ENCODE data around the gene PRRX2. TPM values are rescaled to one million over a fixed set of nuclear protein-coding genes. Genes with fewer than 3 reads are reported as not detected.

PRRX2 gene
- total and polyA plus RNA-seq, 2 experiments from 2014 or later = 5.8 to 8.3 TPM

DNA sequence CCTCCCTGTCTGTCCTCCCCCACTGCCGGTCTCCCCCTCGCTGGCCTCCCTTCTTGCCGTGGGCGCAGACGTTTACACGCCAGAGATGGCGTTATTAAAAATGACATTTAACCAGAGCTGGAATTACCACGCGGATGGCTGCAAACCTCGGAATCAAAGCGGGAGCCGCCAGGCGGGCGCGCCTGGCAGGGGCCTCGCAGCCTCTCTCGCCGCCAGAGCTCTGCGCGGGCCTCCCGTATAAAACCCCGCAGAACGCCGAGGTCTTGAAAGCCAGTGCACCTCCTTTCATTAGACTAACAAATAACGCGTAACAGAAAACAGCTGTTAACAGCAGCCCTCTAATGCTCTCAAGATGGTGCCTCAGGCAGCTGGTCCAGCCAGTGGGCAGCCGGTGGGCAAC is 10.2 kb downstream of the PRRX2 start (continued):
- TF ChIP-seq, protein P1, sequence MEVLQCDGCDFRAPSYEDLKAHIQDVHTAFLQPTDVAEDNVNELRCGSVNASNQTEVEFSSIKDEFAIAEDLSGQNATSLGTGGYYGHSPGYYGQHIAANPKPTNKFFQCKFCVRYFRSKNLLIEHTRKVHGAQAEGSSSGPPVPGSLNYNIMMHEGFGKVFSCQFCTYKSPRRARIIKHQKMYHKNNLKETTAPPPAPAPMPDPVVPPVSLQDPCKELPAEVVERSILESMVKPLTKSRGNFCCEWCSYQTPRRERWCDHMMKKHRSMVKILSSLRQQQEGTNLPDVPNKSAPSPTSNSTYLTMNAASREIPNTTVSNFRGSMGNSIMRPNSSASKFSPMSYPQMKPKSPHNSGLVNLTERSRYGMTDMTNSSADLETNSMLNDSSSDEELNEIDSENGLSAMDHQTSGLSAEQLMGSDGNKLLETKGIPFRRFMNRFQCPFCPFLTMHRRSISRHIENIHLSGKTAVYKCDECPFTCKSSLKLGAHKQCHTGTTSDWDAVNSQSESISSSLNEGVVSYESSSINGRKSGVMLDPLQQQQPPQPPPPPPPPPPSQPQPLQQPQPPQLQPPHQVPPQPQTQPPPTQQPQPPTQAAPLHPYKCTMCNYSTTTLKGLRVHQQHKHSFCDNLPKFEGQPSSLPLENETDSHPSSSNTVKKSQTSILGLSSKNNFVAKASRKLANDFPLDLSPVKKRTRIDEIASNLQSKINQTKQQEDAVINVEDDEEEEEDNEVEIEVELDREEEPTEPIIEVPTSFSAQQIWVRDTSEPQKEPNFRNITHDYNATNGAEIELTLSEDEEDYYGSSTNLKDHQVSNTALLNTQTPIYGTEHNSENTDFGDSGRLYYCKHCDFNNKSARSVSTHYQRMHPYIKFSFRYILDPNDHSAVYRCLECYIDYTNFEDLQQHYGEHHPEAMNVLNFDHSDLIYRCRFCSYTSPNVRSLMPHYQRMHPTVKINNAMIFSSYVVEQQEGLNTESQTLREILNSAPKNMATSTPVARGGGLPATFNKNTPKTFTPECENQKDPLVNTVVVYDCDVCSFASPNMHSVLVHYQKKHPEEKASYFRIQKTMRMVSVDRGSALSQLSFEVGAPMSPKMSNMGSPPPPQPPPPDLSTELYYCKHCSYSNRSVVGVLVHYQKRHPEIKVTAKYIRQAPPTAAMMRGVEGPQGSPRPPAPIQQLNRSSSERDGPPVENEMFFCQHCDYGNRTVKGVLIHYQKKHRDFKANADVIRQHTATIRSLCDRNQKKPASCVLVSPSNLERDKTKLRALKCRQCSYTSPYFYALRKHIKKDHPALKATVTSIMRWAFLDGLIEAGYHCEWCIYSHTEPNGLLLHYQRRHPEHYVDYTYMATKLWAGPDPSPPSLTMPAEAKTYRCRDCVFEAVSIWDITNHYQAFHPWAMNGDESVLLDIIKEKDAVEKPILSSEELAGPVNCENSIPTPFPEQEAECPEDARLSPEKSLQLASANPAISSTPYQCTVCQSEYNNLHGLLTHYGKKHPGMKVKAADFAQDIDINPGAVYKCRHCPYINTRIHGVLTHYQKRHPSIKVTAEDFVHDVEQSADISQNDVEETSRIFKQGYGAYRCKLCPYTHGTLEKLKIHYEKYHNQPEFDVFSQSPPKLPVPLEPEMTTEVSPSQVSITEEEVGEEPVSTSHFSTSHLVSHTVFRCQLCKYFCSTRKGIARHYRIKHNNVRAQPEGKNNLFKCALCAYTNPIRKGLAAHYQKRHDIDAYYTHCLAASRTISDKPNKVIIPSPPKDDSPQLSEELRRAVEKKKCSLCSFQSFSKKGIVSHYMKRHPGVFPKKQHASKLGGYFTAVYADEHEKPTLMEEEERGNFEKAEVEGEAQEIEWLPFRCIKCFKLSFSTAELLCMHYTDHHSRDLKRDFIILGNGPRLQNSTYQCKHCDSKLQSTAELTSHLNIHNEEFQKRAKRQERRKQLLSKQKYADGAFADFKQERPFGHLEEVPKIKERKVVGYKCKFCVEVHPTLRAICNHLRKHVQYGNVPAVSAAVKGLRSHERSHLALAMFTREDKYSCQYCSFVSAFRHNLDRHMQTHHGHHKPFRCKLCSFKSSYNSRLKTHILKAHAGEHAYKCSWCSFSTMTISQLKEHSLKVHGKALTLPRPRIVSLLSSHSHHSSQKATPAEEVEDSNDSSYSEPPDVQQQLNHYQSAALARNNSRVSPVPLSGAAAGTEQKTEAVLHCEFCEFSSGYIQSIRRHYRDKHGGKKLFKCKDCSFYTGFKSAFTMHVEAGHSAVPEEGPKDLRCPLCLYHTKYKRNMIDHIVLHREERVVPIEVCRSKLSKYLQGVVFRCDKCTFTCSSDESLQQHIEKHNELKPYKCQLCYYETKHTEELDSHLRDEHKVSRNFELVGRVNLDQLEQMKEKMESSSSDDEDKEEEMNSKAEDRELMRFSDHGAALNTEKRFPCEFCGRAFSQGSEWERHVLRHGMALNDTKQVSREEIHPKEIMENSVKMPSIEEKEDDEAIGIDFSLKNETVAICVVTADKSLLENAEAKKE (CRISPR knock-in tag; IDR thresholded peaks at IDR 0.05) = no peak
- TF ChIP-seq, protein P2, sequence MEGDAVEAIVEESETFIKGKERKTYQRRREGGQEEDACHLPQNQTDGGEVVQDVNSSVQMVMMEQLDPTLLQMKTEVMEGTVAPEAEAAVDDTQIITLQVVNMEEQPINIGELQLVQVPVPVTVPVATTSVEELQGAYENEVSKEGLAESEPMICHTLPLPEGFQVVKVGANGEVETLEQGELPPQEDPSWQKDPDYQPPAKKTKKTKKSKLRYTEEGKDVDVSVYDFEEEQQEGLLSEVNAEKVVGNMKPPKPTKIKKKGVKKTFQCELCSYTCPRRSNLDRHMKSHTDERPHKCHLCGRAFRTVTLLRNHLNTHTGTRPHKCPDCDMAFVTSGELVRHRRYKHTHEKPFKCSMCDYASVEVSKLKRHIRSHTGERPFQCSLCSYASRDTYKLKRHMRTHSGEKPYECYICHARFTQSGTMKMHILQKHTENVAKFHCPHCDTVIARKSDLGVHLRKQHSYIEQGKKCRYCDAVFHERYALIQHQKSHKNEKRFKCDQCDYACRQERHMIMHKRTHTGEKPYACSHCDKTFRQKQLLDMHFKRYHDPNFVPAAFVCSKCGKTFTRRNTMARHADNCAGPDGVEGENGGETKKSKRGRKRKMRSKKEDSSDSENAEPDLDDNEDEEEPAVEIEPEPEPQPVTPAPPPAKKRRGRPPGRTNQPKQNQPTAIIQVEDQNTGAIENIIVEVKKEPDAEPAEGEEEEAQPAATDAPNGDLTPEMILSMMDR (conservative IDR thresholded peaks at IDR 0.05; ENCODE audit: low read depth in 2 of 2) = no peak
- no peak for TF ChIP-seq CREB1 (CRISPR knock-in tag; IDR thresholded peaks at IDR 0.05; ENCODE audit: low read depth)
- no peak for TF ChIP-seq NANOG (IDR thresholded peaks at IDR 0.05; ENCODE audit: borderline replicate concordance)
- no peak for TF ChIP-seq ZNF114 (CRISPR knock-in tag; IDR thresholded peaks at IDR 0.05)
- no peak for TF ChIP-seq EZH2 (IDR thresholded peaks at IDR 0.05; ENCODE audit: low read depth, unreplicated experiment)

DNA sequence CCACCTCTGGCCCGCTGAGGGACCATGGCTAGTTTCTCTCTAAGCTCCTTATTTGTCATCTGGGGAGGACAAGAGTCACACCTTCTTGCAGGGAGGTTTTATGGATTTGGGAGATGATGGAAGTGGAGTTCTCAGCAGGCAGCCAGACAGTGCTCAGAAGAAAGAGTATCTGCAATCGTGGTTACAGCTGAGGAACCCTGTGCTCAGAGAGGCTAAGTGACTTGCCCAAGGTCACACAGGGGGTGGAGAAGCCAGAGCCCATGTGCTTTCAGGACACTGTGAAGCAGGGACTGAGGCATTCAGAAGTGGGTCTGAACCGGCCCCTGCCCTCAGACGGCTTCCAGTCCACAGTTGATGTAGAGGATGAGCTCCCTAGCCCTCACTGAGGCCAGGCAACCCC is 10.8 kb downstream of the PRRX2 start:
- Mint-ChIP-seq H3K9me3 (no peaks in the 10 kb centered on the region), H3K4me1 (peaks cover 8% of the 10 kb centered on the region), H3K4me3 (no peak overlapping the region), H3K27ac (no peak overlapping the region), H3K36me3 (ENCODE audit: low read depth) (no peaks in the 10 kb centered on the region), H3K27me3 (ENCODE audit: insufficient read depth, low read depth, poor library complexity) (peaks cover 10% of the 10 kb centered on the region)
- Histone ChIP-seq H3K4me3 (no peak overlapping the region), H3K79me2 (replicated peaks; ENCODE audit: insufficient read depth) (no peaks in the 10 kb centered on the region), H3K36me3 (ENCODE audit: insufficient read depth) (no peaks in the 10 kb centered on the region), H3K27me3 (ENCODE audit: insufficient read depth) (no peaks in the 10 kb centered on the region), H3K4me2 (no peak overlapping the region), H3K4me1 (ENCODE audit: insufficient read depth) (no peaks in the 10 kb centered on the region; the same call in 1 of the 2 replicates), H3K27ac (ENCODE audit: low read depth) (no peak overlapping the region), H3K9me2 (ENCODE audit: insufficient read depth) (no peaks in the 10 kb centered on the region), H4K20me1 (replicated peaks; ENCODE audit: insufficient read depth) (no peaks in the 10 kb centered on the region), H3F3A (replicated peaks; ENCODE audit: low read depth) (no peaks in the 10 kb centered on the region), H2AFZ (no peak overlapping the region)
- ATAC-seq (no peak), DNase-seq (ENCODE audit: low spot score) (no peak)
- TF ChIP-seq CREB1 (CRISPR knock-in tag; IDR thresholded peaks at IDR 0.05; ENCODE audit: low read depth) (no peak), ZNF114 (CRISPR knock-in tag; IDR thresholded peaks at IDR 0.05) (no peak)
- TF ChIP-seq, protein P2 (conservative IDR thresholded peaks at IDR 0.05; ENCODE audit: low read depth in 2 of 2) = no peak

All from GM23338 (cell line).